NCI-H345 treated with DMSO at 0.1 percent for 48 hours (cell line): ENCODE data around the gene LINC00305.

ENCODE experiments used
- DNase-seq: peaks from one replicate; lab custom pipeline; 2025; ENCODE audit not compliant: unreplicated experiment; lab: John Stamatoyannopoulos, UW

LINC00305 gene

GRCh38 chr18:64037812-64038414, 111.0 kb downstream of the LINC00305 start:
- peak; percentile 45 for DNase-seq

GRCh38 chr18:64032312-64032711, 116.6 kb downstream of the LINC00305 start:
- no peak for DNase-seq

GRCh38 chr18:64031411-64031810, 117.5 kb downstream of the LINC00305 start:
- no peak for DNase-seq
